HEK293 (cell line): ENCODE data around the gene DPEP3.

Experiments
- KLF16 ChIP-seq: fragments of 450-650 bp; formaldehyde crosslinking; IDR thresholded peaks from 2 replicates; pipeline ENCODE4 v1.5.1; 2017; ENCODE audit warnings: missing biosample characterization, missing genetic modification characterization
- KLF17 ChIP-seq: fragments of 450-650 bp; formaldehyde crosslinking; IDR thresholded peaks from 2 replicates; pipeline ENCODE4 v1.5.1; 2016; ENCODE audit warnings: missing biosample characterization, missing genetic modification characterization
- KLF8 ChIP-seq: fragments of 450-650 bp; formaldehyde crosslinking; IDR thresholded peaks from 2 replicates; pipeline ENCODE4 v1.5.1; 2016; ENCODE audit warnings: missing biosample characterization, missing genetic modification characterization
- MEIS1 ChIP-seq: sonication (generic); formaldehyde crosslinking; IDR thresholded peaks from 2 replicates; pipeline ENCODE4 v1.8.1; 2022; ENCODE audit warnings: missing genetic modification reagents, mild to moderate bottlenecking, borderline replicate concordance
- PRDM6 ChIP-seq: fragments of 450-650 bp; formaldehyde crosslinking; IDR thresholded peaks from 2 replicates; pipeline ENCODE4 v1.5.1; 2017; ENCODE audit warnings: missing biosample characterization, missing genetic modification characterization
- SP2 ChIP-seq: fragments of 450-650 bp; formaldehyde crosslinking; IDR thresholded peaks from 2 replicates; pipeline ENCODE4 v1.5.1; 2016; ENCODE audit warnings: missing biosample characterization, missing genetic modification characterization
- ZBTB48 ChIP-seq: fragments of 450-650 bp; formaldehyde crosslinking; IDR thresholded peaks from 2 replicates; pipeline ENCODE4 v1.5.1; 2016; ENCODE audit warnings: missing biosample characterization, missing genetic modification characterization
- ZEB2 ChIP-seq: fragments of 450-650 bp; formaldehyde crosslinking; IDR thresholded peaks from 2 replicates; pipeline ENCODE4 v1.5.1; 2016; ENCODE audit warnings: missing biosample characterization, missing genetic modification characterization
- ZFP69B ChIP-seq: fragments of 450-650 bp; formaldehyde crosslinking; IDR thresholded peaks from 2 replicates; pipeline ENCODE4 v1.5.1; 2016; ENCODE audit warnings: missing biosample characterization, missing genetic modification characterization
- ZIC2 ChIP-seq: fragments of 450-650 bp; formaldehyde crosslinking; IDR thresholded peaks from 2 replicates; pipeline ENCODE4 v1.5.1; 2016; ENCODE audit warnings: missing biosample characterization, missing genetic modification characterization
- ZNF114 ChIP-seq: fragments of 450-650 bp; formaldehyde crosslinking; IDR thresholded peaks from 2 replicates; pipeline ENCODE4 v1.5.0; 2017; ENCODE audit warnings: missing biosample characterization, missing genetic modification characterization
- ZNF202 ChIP-seq: fragments of 450-650 bp; formaldehyde crosslinking; IDR thresholded peaks from 2 replicates; pipeline ENCODE4 v1.5.1; 2016; ENCODE audit warnings: missing biosample characterization, missing genetic modification characterization, borderline replicate concordance
- ZNF24 ChIP-seq: fragments of 450-650 bp; formaldehyde crosslinking; IDR thresholded peaks from 2 replicates; pipeline ENCODE4 v1.5.1; 2016; ENCODE audit warnings: missing biosample characterization, missing genetic modification characterization
- ZNF350 ChIP-seq: fragments of 450-650 bp; formaldehyde crosslinking; IDR thresholded peaks from 2 replicates; pipeline ENCODE4 v1.5.0; 2017; ENCODE audit warnings: missing biosample characterization, mild to moderate bottlenecking, missing genetic modification characterization
- ZNF391 ChIP-seq: fragments of 450-650 bp; formaldehyde crosslinking; IDR thresholded peaks from 2 replicates; pipeline ENCODE4 v1.5.1; 2016; ENCODE audit warnings: low read depth, missing biosample characterization, missing genetic modification characterization, borderline replicate concordance
- ZNF510 ChIP-seq: fragments of 450-650 bp; formaldehyde crosslinking; IDR thresholded peaks from 2 replicates; pipeline ENCODE4 v1.5.1; 2018; ENCODE audit warnings: mild to moderate bottlenecking, missing genetic modification characterization, missing biosample characterization; ENCODE audit not compliant: insufficient replicate concordance
- ZNF518A ChIP-seq: fragments of 450-650 bp; formaldehyde crosslinking; conservative IDR thresholded peaks from 2 replicates; pipeline ENCODE4 v1.5.1; 2016; ENCODE audit warnings: low read depth, missing biosample characterization, missing genetic modification characterization
- ZNF549 ChIP-seq: fragments of 450-650 bp; IDR thresholded peaks from 2 replicates; pipeline ENCODE4 v1.5.1; 2018; ENCODE audit warnings: missing biosample characterization, missing genetic modification characterization, mild to moderate bottlenecking, inconsistent platforms, moderate library complexity
- ZNF560 ChIP-seq: fragments of 450-650 bp; formaldehyde crosslinking; IDR thresholded peaks from 2 replicates; pipeline ENCODE4 v1.5.1; 2017; ENCODE audit warnings: missing biosample characterization, missing genetic modification characterization, borderline replicate concordance
- ZNF600 ChIP-seq: fragments of 450-650 bp; formaldehyde crosslinking; IDR thresholded peaks from 2 replicates; pipeline ENCODE4 v1.5.1; 2016; ENCODE audit warnings: missing biosample characterization, missing genetic modification characterization
- ZNF610 ChIP-seq: fragments of 450-650 bp; formaldehyde crosslinking; IDR thresholded peaks from 2 replicates; pipeline ENCODE4 v1.5.1; 2016; ENCODE audit warnings: missing biosample characterization, missing genetic modification characterization, borderline replicate concordance
- ZNF629 ChIP-seq: fragments of 450-650 bp; formaldehyde crosslinking; IDR thresholded peaks from 2 replicates; pipeline ENCODE4 v1.5.1; 2017; ENCODE audit warnings: missing biosample characterization, missing genetic modification characterization
- ZNF768 ChIP-seq: fragments of 450-650 bp; formaldehyde crosslinking; IDR thresholded peaks from 2 replicates; pipeline ENCODE4 v1.5.1; 2018; ENCODE audit warnings: missing biosample characterization, mild to moderate bottlenecking, missing genetic modification characterization
- TF ChIP-seq, protein P1 (sequence below): fragments of 450-650 bp; formaldehyde crosslinking; IDR thresholded peaks from 2 replicates; pipeline ENCODE4 v1.5.1; 2017; ENCODE audit warnings: missing biosample characterization, missing genetic modification characterization
- TF ChIP-seq, protein P2 (sequence below): fragments of 450-650 bp; formaldehyde crosslinking; IDR thresholded peaks from 2 replicates; pipeline ENCODE4 v1.5.1; 2016; ENCODE audit warnings: missing biosample characterization, missing genetic modification characterization
- TF ChIP-seq, protein P3 (sequence below): fragments of 450-650 bp; formaldehyde crosslinking; IDR thresholded peaks from 2 replicates; pipeline ENCODE4 v1.5.1; 2016; ENCODE audit warnings: missing biosample characterization, missing genetic modification characterization

The DPEP3 gene

GRCh38 chr16:67968400-67969253, 11.7 kb downstream of the DPEP3 start, which contains the start of gene SLC12A4 (continued):
- TF ChIP-seq ZNF202 (no peak), ZNF768 (peak; percentile 100), ZNF391 (tag by site-specific recombination) (no peak), ZNF24 (no peak), SP2 (tag by site-specific recombination) (peak; percentile 76), MEIS1 (CRISPR knock-in tag) (no peak), ZNF114 (tag by site-specific recombination) (no peak), ZNF518A (tag by site-specific recombination) (no peak), ZNF600 (tag by site-specific recombination) (no peak), ZBTB48 (0 out of 2 replicates have a peak, but pooled peaks have one; percentile 17), ZIC2 (tag by site-specific recombination) (peak; percentile 51; the same call in 1 of the 2 replicates), KLF16 (tag by site-specific recombination) (peak; percentile 62), ZNF549 (tag by site-specific recombination) (no peak), ZNF510 (tag by site-specific recombination) (no peak), ZNF610 (tag by site-specific recombination) (no peak), PRDM6 (tag by site-specific recombination) (no peak), ZNF629 (tag by site-specific recombination) (peak; percentile 21; the same call in 1 of the 2 replicates), ZFP69B (tag by site-specific recombination) (0 out of 2 replicates have a peak, but pooled peaks have one; percentile 17), KLF8 (tag by site-specific recombination) (peak; percentile 25; the same call in 1 of the 2 replicates), ZNF350 (tag by site-specific recombination) (no peak), ZEB2 (0 out of 2 replicates have a peak, but pooled peaks have one; percentile 33), ZNF560 (tag by site-specific recombination) (no peak), KLF17 (tag by site-specific recombination) (peak; percentile 63)
- TF ChIP-seq, protein P1, sequence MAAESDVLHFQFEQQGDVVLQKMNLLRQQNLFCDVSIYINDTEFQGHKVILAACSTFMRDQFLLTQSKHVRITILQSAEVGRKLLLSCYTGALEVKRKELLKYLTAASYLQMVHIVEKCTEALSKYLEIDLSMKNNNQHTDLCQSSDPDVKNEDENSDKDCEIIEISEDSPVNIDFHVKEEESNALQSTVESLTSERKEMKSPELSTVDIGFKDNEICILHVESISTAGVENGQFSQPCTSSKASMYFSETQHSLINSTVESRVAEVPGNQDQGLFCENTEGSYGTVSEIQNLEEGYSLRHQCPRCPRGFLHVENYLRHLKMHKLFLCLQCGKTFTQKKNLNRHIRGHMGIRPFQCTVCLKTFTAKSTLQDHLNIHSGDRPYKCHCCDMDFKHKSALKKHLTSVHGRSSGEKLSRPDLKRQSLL (tag by site-specific recombination), result peak; percentile 11; the same call in 1 of the 2 replicates
- TF ChIP-seq, protein P2, sequence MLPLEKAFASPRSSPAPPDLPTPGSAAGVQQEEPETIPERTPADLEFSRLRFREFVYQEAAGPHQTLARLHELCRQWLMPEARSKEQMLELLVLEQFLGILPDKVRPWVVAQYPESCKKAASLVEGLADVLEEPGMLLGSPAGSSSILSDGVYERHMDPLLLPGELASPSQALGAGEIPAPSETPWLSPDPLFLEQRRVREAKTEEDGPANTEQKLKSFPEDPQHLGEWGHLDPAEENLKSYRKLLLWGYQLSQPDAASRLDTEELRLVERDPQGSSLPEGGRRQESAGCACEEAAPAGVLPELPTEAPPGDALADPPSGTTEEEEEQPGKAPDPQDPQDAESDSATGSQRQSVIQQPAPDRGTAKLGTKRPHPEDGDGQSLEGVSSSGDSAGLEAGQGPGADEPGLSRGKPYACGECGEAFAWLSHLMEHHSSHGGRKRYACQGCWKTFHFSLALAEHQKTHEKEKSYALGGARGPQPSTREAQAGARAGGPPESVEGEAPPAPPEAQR, result no peak
- TF ChIP-seq, protein P3, sequence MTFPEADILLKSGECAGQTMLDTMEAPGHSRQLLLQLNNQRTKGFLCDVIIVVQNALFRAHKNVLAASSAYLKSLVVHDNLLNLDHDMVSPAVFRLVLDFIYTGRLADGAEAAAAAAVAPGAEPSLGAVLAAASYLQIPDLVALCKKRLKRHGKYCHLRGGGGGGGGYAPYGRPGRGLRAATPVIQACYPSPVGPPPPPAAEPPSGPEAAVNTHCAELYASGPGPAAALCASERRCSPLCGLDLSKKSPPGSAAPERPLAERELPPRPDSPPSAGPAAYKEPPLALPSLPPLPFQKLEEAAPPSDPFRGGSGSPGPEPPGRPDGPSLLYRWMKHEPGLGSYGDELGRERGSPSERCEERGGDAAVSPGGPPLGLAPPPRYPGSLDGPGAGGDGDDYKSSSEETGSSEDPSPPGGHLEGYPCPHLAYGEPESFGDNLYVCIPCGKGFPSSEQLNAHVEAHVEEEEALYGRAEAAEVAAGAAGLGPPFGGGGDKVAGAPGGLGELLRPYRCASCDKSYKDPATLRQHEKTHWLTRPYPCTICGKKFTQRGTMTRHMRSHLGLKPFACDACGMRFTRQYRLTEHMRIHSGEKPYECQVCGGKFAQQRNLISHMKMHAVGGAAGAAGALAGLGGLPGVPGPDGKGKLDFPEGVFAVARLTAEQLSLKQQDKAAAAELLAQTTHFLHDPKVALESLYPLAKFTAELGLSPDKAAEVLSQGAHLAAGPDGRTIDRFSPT, result no peak
